GM06990 (cell line): ENCODE results near the gene F13A1.

Experiments used
- DNase-seq: peaks from one replicate; pipeline ENCODE4 v3.0.0-alpha.2; 2011; ENCODE audit not compliant: insufficient read length; ENCODE audit errors: extremely low read depth
- H3K27me3 ChIP-seq: replicated peaks from 2 replicates; pipeline ENCODE4 v1.6.0; 2011; ENCODE audit warnings: low read length; ENCODE audit not compliant: control insufficient read depth, insufficient read depth
- H3K36me3 ChIP-seq: 2 replicates; pipeline ENCODE4 v1.5.1; 2011; ENCODE audit warnings: low read length; ENCODE audit not compliant: control insufficient read depth, insufficient read depth
- H3K4me3 ChIP-seq: replicated peaks from 2 replicates; pipeline ENCODE4 v1.5.1; 2011; ENCODE audit warnings: low read depth, mild to moderate bottlenecking, control low read depth, low read length
- TF ChIP-seq, protein P1 (sequence below): IDR thresholded peaks from 2 replicates; pipeline ENCODE4 v1.5.1; 2011; ENCODE audit warnings: low read length, control low read depth, mild to moderate bottlenecking, inconsistent platforms; ENCODE audit not compliant: insufficient read depth, poor library complexity, severe bottlenecking

F13A1 gene

DNA sequence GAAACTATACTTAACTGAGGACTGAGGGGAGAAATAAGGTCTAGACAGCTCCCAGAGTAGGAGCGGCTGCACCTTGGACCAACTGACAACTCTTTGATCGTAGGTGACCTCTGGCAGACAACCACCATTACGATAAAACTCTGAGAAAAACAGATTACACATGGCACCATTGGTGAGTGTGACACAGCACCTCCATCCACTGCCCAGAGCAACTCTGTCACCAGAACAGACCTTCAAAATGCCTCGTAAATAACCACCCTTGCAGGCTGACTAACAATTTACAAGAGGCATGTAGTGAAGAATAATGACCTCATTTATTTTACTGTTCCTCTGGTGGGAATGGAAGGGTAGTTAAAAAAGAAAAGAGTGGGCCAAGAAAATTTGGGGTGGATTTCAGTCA, 64.2 kb downstream of the F13A1 start:
- no peak for DNase-seq
- Histone ChIP-seq H3K36me3 (no peaks in the 10 kb centered on the region), H3K4me3 (no peak overlapping the region), H3K27me3 (no peaks in the 10 kb centered on the region)
- TF ChIP-seq, protein P1, sequence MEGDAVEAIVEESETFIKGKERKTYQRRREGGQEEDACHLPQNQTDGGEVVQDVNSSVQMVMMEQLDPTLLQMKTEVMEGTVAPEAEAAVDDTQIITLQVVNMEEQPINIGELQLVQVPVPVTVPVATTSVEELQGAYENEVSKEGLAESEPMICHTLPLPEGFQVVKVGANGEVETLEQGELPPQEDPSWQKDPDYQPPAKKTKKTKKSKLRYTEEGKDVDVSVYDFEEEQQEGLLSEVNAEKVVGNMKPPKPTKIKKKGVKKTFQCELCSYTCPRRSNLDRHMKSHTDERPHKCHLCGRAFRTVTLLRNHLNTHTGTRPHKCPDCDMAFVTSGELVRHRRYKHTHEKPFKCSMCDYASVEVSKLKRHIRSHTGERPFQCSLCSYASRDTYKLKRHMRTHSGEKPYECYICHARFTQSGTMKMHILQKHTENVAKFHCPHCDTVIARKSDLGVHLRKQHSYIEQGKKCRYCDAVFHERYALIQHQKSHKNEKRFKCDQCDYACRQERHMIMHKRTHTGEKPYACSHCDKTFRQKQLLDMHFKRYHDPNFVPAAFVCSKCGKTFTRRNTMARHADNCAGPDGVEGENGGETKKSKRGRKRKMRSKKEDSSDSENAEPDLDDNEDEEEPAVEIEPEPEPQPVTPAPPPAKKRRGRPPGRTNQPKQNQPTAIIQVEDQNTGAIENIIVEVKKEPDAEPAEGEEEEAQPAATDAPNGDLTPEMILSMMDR: no peak

DNA sequence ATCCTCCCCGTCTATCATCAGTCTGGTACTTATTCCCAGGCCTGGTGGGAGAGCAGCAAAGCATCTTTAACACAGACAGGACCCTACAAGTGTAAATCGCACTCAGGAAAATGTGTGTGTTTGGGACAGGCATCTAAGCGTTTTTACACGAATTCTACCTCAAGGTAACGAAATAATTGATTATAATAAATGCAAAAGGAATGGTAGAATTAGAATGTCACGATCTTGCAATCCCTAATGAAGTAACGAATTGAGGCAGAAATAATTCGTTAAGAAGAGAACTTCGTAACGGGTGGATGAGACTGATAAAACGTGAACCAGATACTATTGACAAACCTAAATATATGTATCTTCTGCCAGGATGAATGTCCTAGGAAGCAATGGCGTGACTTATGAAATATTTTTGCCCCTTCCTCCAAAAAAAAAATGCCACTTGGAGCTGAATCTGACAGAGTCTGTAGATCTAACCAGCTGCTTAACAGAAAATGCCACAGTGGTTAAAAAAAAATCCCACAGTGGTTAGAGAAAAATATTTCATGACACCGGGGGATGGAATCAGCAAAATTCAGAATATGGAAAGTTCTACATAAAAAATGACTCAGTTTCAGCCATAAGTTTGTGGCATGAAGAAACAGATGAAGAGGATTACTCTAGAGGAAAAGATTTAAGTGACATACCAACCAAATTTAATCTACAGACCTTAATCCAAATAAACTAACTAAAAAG, 68.7 kb downstream of the F13A1 start:
- no peak overlapping the region for H3K4me3 ChIP-seq
- H3K27me3 ChIP-seq: no peaks in the 10 kb centered on the region
- TF ChIP-seq, protein P1: no peak
- H3K36me3 ChIP-seq: no peaks in the 10 kb centered on the region
- DNase-seq: no peak

DNA sequence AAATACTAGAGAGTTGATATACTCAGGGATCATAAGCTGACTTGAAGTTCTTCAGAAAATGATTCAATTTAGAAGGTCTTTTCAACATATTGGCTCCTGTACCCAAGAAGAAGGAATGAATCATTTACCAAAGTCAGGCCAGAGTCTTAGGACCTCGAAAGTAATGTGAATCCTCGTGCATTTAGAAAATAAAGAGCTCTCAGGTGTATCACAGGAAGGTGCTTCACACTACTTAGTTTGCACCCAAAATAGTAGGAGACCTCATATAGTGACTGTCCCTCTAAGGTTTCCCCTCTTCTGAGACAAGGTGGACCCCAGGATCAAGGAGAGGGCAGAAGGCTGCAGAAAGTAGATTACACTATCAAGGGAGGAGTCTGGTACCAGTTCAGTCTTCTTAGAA, 71.8 kb downstream of the F13A1 start:
- DNase-seq: no peak
- Histone ChIP-seq H3K36me3 (no peaks in the 10 kb centered on the region), H3K4me3 (no peak overlapping the region), H3K27me3 (no peaks in the 10 kb centered on the region)
- TF ChIP-seq, protein P1: no peak

GRCh38 chr6:6246544-6246943, 73.9 kb downstream of the F13A1 start:
- TF ChIP-seq, protein P1: no peak
- Histone ChIP-seq H3K27me3 (no peaks in the 10 kb centered on the region), H3K4me3 (no peak overlapping the region), H3K36me3 (no peaks in the 10 kb centered on the region)
- DNase-seq: no peak

GRCh38 chr6:6244624-6245023, 75.8 kb downstream of the F13A1 start:
- TF ChIP-seq, protein P1: no peak
- no peak for DNase-seq
- Histone ChIP-seq H3K27me3 (no peaks in the 10 kb centered on the region), H3K36me3 (no peaks in the 10 kb centered on the region), H3K4me3 (no peak overlapping the region)

- Histone ChIP-seq H3K27me3 (no peaks in the 10 kb centered on the region), H3K36me3 (no peaks in the 10 kb centered on the region), H3K4me3 (no peak overlapping the region)
- TF ChIP-seq, protein P1: no peak
- DNase-seq: no peak
These were observed 76.6 kb downstream of the F13A1 start for GRCh38 chr6:6243846-6244245.
